H1 (cell line): ENCODE measurements around the gene KIF26A. TPM values are rescaled to one million over a fixed set of nuclear protein-coding genes. Genes with fewer than 3 reads are reported as not detected.

Experiments
- ATF2 ChIP-seq: IDR thresholded peaks from 2 replicates; pipeline ENCODE4 v1.6.1; 2012; ENCODE audit warnings: low read length, inconsistent platforms
- BRCA1 ChIP-seq: IDR thresholded peaks from 2 replicates; pipeline ENCODE4 v1.6.1; 2012; ENCODE audit warnings: low read depth, low read length, improper control_type of control experiment
- CHD7 ChIP-seq: fragments of 300-600 bp; sonication (generic); IDR thresholded peaks from 2 replicates; pipeline ENCODE4 v1.7.1; 2012; ENCODE audit warnings: low read length, moderate library complexity, mild to moderate bottlenecking, inconsistent platforms; ENCODE audit not compliant: insufficient replicate concordance
- polyA plus RNA-seq, 7 experiments: library from polyadenylated mRNA; depleted of rRNA in 3 of 7; stranded (reverse) in 5 of 7; unstranded in 2 of 7; fragments of >200 nt in 5 of 7; fragments of 200-250 nt in 2 of 7; gene quantifications; 1 replicate in 5 of 7; 2 replicates in 1 of 7; 4 replicates in 1 of 7; pipeline versions ENCODE4 v1.2.1 to v1.2.3, GENCODE V29; 2011 to 2013; ENCODE audit warnings: missing spikeins in 2 of 7, mixed read lengths in 2 of 7
- total RNA-seq: library from RNA; stranded (reverse); fragmentation: NEBNext Ultra II Directional; extraction: Animal tissue kit (Norgen Biotek cat#: 25700); gene quantifications from 2 replicates; pipeline ENCODE4 v1.2.1, GENCODE V29; 2021

Gene KIF26A
- total and polyA plus RNA-seq, 2 of the 8 experiments (the other 6 are each of a cell fraction or from before 2014, with no cell fraction given), result 11.5 to 41.6 TPM

GRCh38 chr14:104106471-104106991 lies 31.9 kb upstream of the KIF26A start (continued):
- TF ChIP-seq CHD7, result no peak
- no peak for TF ChIP-seq ATF2
- no peak for TF ChIP-seq BRCA1
